Right lobe of liver (tissue), 6 donors: ENCODE data around the gene CSTB. TPM values are rescaled to one million over a fixed set of nuclear protein-coding genes. Genes with fewer than 3 reads are reported as not detected.
A peak's percentile ranks its signal among the peaks of the same experiment; 100 is the strongest.

Experiments
- ATAC-seq, 4 donors: fragments of 200-7000 bp; cut with Tn5 transposase; one replicate each; pipeline ENCODE4 v1.9.1; 2020; ENCODE audit warnings: mild to moderate bottlenecking in 4 of 4, moderate library complexity in 4 of 4
- DNase-seq, 3 donors: peaks; one replicate each; pipeline ENCODE4 v3.0.0-alpha.2; 2020
- H3K27ac ChIP-seq, 3 donors: fragments of 200-600 bp; one replicate each; pipeline ENCODE4 v1.8.0; 2022
- H3K27me3 ChIP-seq, 2 donors: fragments of 200-600 bp; one replicate each; pipeline ENCODE4 v1.8.0; 2022
- H3K36me3 ChIP-seq, 4 donors: fragments of 200-600 bp; sonication (generic) in 1 of 4; one replicate each; pipeline versions ENCODE4 v1.5.1 to v1.8.0; 2017 to 2022; ENCODE audit warnings: control low read depth in 1 of 4
- H3K4me1 ChIP-seq, 4 donors: fragments of 200-600 bp; sonication (generic) in 1 of 4; one replicate each; pipeline versions ENCODE4 v1.5.1 to v1.8.0; 2017 to 2022; ENCODE audit warnings: control low read depth in 1 of 4
- H3K4me3 ChIP-seq, 3 donors: fragments of 200-600 bp; one replicate each; pipeline ENCODE4 v1.8.0; 2022
- H3K9me3 ChIP-seq, 4 donors: fragments of 200-600 bp; sonication (generic) in 1 of 4; one replicate each; pipeline versions ENCODE4 v1.5.1 to v1.8.0; 2017 to 2022; ENCODE audit warnings: control low read depth in 1 of 4
- POLR2A ChIP-seq: fragments of 450-650 bp; IDR thresholded peaks from one replicate; pipeline ENCODE4 v1.6.1; 2017; ENCODE audit warnings: antibody characterized with exemption, mild to moderate bottlenecking
- WGBS: methylation state at CpG from one replicate; pipeline ENCODE4 v1.1.6; 2018; ENCODE audit warnings: low coverage, low lambda C conversion rate; ENCODE audit not compliant: insufficient coverage; ENCODE audit errors: missing lambda C conversion rate; 5-methylcytosine and 5-hydroxymethylcytosine counted together
- intact Hi-C, 2 donors: fragments of 100-400 bp; cut with DNase I; formaldehyde crosslinking; loops; one replicate each; pipeline versions ENCODE4 v1.11.2 to v1.14.1; 2022
- total RNA-seq, 6 experiments: library from RNA; depleted of rRNA in 2 of 6; stranded (reverse); fragments of >200 nt in 2 of 6; fragmentation: NEBNext Ultra II Directional in 3 of 6; extraction: Animal tissue kit (Norgen Biotek cat#: 25700) in 3 of 6; gene quantifications; one replicate each; pipeline versions ENCODE4 v1.1.0 to v1.2.4, GENCODE V29; 2016 to 2023
- TF ChIP-seq, protein P1 (sequence below), 4 donors: fragments of 200-600 bp in 3 of 4; fragments of 450-650 bp in 1 of 4; IDR thresholded peaks; one replicate each; pipeline versions ENCODE4 v1.5.1 to v1.8.0; 2016 to 2022; ENCODE audit warnings: antibody characterized with exemption in 4 of 4, mild to moderate bottlenecking in 2 of 4
- donor health status: DM: no; HTN: yes; CAD: no.
- donor health status: DM: no; HTN: no; CAD: no.
- donor health status: DM: no; HTN: no; CAD: no.
- donor health status: DM: no; HTN: yes; CAD: no.
- donor health status: DM: no; HTN: yes; CAD: no.

The CSTB gene
- total RNA-seq, 6 experiments from 2014 or later = 16.6 to 137 (median 23.2) TPM

DNA sequence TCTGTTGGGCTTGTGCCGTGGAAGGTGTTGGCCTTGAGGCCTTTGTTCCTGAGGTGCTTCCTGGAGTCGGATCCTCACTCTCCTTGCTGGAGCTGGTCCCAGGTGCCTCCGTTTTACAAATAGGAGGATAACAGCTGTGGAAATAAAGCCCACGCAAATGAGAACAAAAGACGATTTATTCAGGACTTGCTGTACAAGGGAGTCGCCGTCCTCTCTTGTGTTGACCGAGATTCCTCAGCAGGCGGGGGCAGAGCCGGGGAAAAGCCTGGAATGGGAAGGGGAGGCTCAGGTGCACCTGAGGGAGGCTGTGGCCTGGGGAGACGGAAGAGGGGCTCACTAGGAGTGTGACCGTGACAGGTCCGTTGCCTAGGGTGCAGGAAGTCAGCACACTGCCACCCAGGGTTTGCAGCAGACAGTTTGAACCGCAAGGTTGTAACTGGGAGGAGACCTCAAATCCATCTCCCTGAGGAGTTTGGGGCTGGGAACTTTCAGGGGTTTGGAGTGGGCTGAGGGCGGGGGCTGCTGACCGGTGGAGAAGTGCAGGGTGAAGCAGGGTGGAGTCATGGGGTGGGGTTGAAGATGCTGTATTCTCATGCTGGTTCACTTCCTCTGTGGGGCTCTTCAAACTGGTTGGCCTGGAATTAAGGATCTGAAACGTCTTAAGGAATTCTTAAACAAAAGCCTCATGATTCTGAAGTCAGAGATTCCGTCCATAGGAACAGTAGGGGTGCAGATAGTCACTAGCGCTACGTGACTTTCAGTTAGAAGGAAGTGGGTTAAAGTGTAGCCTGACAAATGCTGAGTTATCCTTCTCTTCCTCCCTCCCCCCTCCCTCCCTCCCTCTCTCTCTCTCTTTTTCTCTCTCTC, 2.6 kb upstream of the CSTB start:
- intact Hi-C loops = loop anchor here in 1 of 2 donors (10.0 kb wide), 1 partner anchor 74 kb away; no protein-coding TSS in a partner anchor
- ATAC-seq (peak in 1 of 4 donors; percentile 1), DNase-seq (no peak)
- Histone ChIP-seq H3K36me3 (peaks cover 5 to 11% (median 8%) of the 10 kb centered on the region in 4 donors), H3K27me3 (no peaks in the 10 kb centered on the region), H3K4me3 (no peak overlapping the region), H3K4me1 (peaks cover 0 to 26% (median 12%) of the 10 kb centered on the region in 4 donors), H3K9me3 (no peaks in the 10 kb centered on the region), H3K27ac (no peak overlapping the region)
- no peak for TF ChIP-seq POLR2A
- TF ChIP-seq, protein P1, sequence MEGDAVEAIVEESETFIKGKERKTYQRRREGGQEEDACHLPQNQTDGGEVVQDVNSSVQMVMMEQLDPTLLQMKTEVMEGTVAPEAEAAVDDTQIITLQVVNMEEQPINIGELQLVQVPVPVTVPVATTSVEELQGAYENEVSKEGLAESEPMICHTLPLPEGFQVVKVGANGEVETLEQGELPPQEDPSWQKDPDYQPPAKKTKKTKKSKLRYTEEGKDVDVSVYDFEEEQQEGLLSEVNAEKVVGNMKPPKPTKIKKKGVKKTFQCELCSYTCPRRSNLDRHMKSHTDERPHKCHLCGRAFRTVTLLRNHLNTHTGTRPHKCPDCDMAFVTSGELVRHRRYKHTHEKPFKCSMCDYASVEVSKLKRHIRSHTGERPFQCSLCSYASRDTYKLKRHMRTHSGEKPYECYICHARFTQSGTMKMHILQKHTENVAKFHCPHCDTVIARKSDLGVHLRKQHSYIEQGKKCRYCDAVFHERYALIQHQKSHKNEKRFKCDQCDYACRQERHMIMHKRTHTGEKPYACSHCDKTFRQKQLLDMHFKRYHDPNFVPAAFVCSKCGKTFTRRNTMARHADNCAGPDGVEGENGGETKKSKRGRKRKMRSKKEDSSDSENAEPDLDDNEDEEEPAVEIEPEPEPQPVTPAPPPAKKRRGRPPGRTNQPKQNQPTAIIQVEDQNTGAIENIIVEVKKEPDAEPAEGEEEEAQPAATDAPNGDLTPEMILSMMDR (IDR thresholded peaks at IDR 0.05) = no peak
- 46% methylated on average over 4 of the region's 20 CpGs for WGBS

DNA sequence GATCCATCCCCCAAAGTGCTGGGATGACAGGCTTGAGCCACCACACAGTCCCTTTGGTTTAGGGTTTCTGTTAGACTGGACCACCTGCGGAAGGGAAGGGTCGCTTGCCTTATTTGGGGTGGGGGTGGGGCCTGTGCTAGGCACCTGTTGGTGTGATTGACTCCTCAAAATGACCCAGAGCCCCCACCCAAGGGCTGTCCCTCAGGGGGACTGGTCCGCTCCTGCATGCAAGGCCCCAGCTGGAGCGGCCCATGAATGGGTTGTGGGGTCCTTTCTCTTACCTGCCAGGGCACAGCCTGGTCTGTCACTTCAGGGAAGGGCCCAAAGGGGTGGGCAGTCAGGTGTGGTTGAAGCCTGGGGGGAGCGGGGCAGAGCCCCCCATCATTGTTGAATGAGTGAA, 1.8 kb upstream of the CSTB start:
- intact Hi-C loops = loop anchor here in 1 of 2 donors (10.0 kb wide), 1 partner anchor 73 kb away; no protein-coding TSS in a partner anchor
- TF ChIP-seq, protein P1 (IDR thresholded peaks at IDR 0.05) = no peak
- TF ChIP-seq POLR2A = no peak
- Histone ChIP-seq H3K36me3 (peaks cover 5 to 14% (median 11%) of the 10 kb centered on the region in 4 donors), H3K27ac (no peak overlapping the region), H3K4me1 (peaks cover 0 to 21% (median 9%) of the 10 kb centered on the region in 4 donors), H3K27me3 (no peaks in the 10 kb centered on the region), H3K4me3 (no peak overlapping the region), H3K9me3 (no peaks in the 10 kb centered on the region)
- DNase-seq = no peak
- no peak for ATAC-seq
- WGBS = 90% methylated on average over 2 of the region's 5 CpGs

GRCh38 chr21:43775190-43775589, 918 bp downstream of the CSTB start:
- intact Hi-C loops = loop anchor here in 1 of 2 donors (10.0 kb wide), 1 partner anchor 70 kb away; no protein-coding TSS in a partner anchor
- H3K4me3 ChIP-seq = peak overlapping the region; percentile 93 to 98 (median 97)
- no peak for DNase-seq
- H3K9me3 ChIP-seq = no peaks in the 10 kb centered on the region
- H3K27me3 ChIP-seq = no peaks in the 10 kb centered on the region
- H3K36me3 ChIP-seq = peaks cover 5 to 14% (median 13%) of the 10 kb centered on the region in 4 donors
- H3K27ac ChIP-seq = peak overlapping the region; percentile 80 to 90 (median 87)
- 57% methylated on average over 4 of the region's 12 CpGs for WGBS
- peaks cover 0 to 12% (median 5%) of the 10 kb centered on the region in 4 donors for H3K4me1 ChIP-seq
- TF ChIP-seq, protein P1 (IDR thresholded peaks at IDR 0.05) = no peak
- no peak for TF ChIP-seq POLR2A
- ATAC-seq = no peak

GRCh38 chr21:43774163-43774562, 1.9 kb downstream of the CSTB start:
- H3K27ac ChIP-seq = no peak overlapping the region
- 93% methylated on average over 6 of the region's 10 CpGs for WGBS
- no peaks in the 10 kb centered on the region for H3K9me3 ChIP-seq
- peaks cover 5 to 14% (median 13%) of the 10 kb centered on the region in 4 donors for H3K36me3 ChIP-seq
- DNase-seq (no peak), ATAC-seq (no peak)
- H3K27me3 ChIP-seq = no peaks in the 10 kb centered on the region
- H3K4me1 ChIP-seq = peaks cover 0 to 12% (median 5%) of the 10 kb centered on the region in 4 donors
- no peak overlapping the region for H3K4me3 ChIP-seq
- TF ChIP-seq POLR2A = no peak
- TF ChIP-seq, protein P1 (IDR thresholded peaks at IDR 0.05) = no peak
- intact Hi-C loops = loop anchor here in 1 of 2 donors (10.0 kb wide), 1 partner anchor 69 kb away; no protein-coding TSS in a partner anchor
